Common myeloid progenitor, CD34-positive (primary cell): ENCODE measurements around the gene NRG2.

Experiments used
- CTCF ChIA-PET: fragments of 350-600 bp; sonication (Branson Sonifier 250); formaldehyde crosslinking; loops from one replicate; lab custom pipeline; 2021; ENCODE audit warnings: antibody characterized with exemption; lab: Charles Lee
- POLR2A ChIA-PET: fragments of 350-600 bp; sonication (Branson Sonifier 250); formaldehyde crosslinking; loops from one replicate; lab custom pipeline; 2021; ENCODE audit warnings: antibody characterized with exemption; lab: Charles Lee
- DNase-seq, 3 donors: peaks; one replicate each; pipeline versions ENCODE4 v3.0.0 to v3.0.0-alpha.2; 2013
- H3K27ac ChIP-seq, 2 experiments: 1 replicate in 1 of 2; 2 replicates in 1 of 2; pipeline ENCODE4 v1.7.0; 2013; ENCODE audit warnings: inconsistent platforms in 2 of 2, low read length in 2 of 2, mild to moderate bottlenecking in 2 of 2, low read depth in 1 of 2, moderate library complexity in 1 of 2; ENCODE audit not compliant: severe bottlenecking in 2 of 2, insufficient read depth in 1 of 2, poor library complexity in 1 of 2
- H3K27me3 ChIP-seq, 5 experiments: replicated peaks in 2 of 5; 1 replicate in 3 of 5; 2 replicates in 2 of 5; pipeline versions ENCODE4 v1.6.1 to v1.7.0; 2013; ENCODE audit warnings: low read length in 4 of 5, mild to moderate bottlenecking in 2 of 5, moderate library complexity in 2 of 5, inconsistent platforms in 1 of 5; ENCODE audit not compliant: insufficient read depth in 5 of 5, control insufficient read depth in 4 of 5
- H3K36me3 ChIP-seq, 4 experiments: 1 replicate in 2 of 4; 2 replicates in 2 of 4; pipeline versions ENCODE4 v1.6.1 to v1.7.0; 2013; ENCODE audit warnings: low read length in 3 of 4, control low read depth in 1 of 4, mild to moderate bottlenecking in 1 of 4; ENCODE audit not compliant: control insufficient read depth in 4 of 4, insufficient read depth in 4 of 4
- H3K4me1 ChIP-seq, 4 experiments: 1 replicate in 3 of 4; 2 replicates in 1 of 4; pipeline versions ENCODE4 v1.6.1 to v1.7.1; 2013; ENCODE audit warnings: low read length in 3 of 4, mild to moderate bottlenecking in 3 of 4, control low read depth in 1 of 4, inconsistent platforms in 1 of 4, moderate library complexity in 1 of 4; ENCODE audit not compliant: control insufficient read depth in 4 of 4, insufficient read depth in 4 of 4; ENCODE audit errors: control extremely low read depth in 1 of 4
- H3K4me3 ChIP-seq, 7 experiments: 1 replicate in 4 of 7; 2 replicates in 3 of 7; pipeline versions ENCODE4 v1.5.1 to v1.7.0; 2013; ENCODE audit warnings: mild to moderate bottlenecking in 7 of 7, low read length in 6 of 7, moderate library complexity in 6 of 7, inconsistent platforms in 2 of 7, low read depth in 2 of 7, control low read depth in 1 of 7; ENCODE audit not compliant: insufficient read depth in 4 of 7, control insufficient read depth in 1 of 7; ENCODE audit errors: extremely low read depth in 1 of 7
- H3K9me3 ChIP-seq, 5 experiments: 1 replicate in 4 of 5; 2 replicates in 1 of 5; pipeline versions ENCODE4 v1.6.1 to v1.7.1; 2013; ENCODE audit warnings: low read length in 4 of 5, mild to moderate bottlenecking in 2 of 5, inconsistent platforms in 1 of 5, low read depth in 1 of 5, moderate library complexity in 1 of 5; ENCODE audit not compliant: control insufficient read depth in 4 of 5, insufficient read depth in 2 of 5; ENCODE audit errors: control extremely low read depth in 1 of 5
- WGBS: methylation state at CpG from one replicate; pipeline ENCODE4 v1.1.5; 2013; ENCODE audit not compliant: insufficient coverage; 5-methylcytosine and 5-hydroxymethylcytosine counted together

The NRG2 gene

DNA sequence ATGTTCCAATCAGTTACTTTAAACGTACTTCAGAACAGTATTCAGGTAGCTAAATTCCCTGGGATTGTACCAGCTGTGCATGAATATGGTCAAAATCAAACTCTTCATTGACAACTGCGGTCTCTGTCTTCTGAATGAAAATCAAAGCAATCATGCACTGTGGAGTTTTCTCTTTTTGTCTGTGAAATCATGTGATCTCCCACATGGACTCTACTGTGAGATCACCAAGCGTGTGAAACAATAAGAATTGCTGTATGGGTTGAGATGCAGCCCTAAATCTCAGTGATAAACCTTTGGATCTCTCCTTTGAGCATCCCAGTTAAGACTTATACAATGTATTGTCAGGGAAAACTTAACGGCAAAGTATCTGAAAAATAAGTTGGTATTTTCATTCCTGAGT lies 6.1 kb downstream of the NRG2 start:
- ChIA-PET CTCF (no interaction called here), POLR2A (no interaction called here)
- H3K27ac ChIP-seq = no peak overlapping the region
- peaks cover 9 to 32% (median 24%) of the 10 kb centered on the region in 5 experiments for H3K27me3 ChIP-seq
- no peak for DNase-seq
- H3K9me3 ChIP-seq = peaks cover 0 to 3% (median 0%) of the 10 kb centered on the region in 5 experiments
- H3K36me3 ChIP-seq = no peaks in the 10 kb centered on the region
- peaks cover 0 to 10% (median 5%) of the 10 kb centered on the region in 4 experiments for H3K4me1 ChIP-seq
- 94% methylated on average over 3 of the region's 4 CpGs for WGBS
- no peak overlapping the region for H3K4me3 ChIP-seq

DNA sequence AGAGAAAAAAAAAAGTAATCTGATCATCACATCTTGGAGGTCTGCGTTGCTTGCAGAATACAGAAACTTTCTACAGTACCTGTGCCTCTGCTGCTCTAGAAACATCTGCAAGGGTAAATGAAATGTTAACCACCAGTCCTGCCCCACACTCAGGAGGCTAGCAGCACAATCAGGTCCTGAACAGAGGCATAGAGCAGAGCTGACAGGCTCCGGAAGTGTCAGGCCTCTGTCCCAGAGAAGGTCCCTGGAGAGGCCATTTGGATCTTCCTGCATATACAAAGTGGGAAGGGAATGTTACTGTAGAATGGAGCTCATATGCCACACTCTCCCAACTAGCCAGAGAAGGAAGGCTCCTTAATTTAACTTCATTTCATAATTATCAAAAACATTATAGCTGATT lies 7.2 kb downstream of the NRG2 start:
- ChIA-PET CTCF (no interaction called here), POLR2A (interaction anchor here (0.6 kb wide), 1 partner anchor 60 kb away, joined by 3 read pairs; no protein-coding TSS in a partner anchor)
- peaks cover 0 to 3% (median 0%) of the 10 kb centered on the region in 5 experiments for H3K9me3 ChIP-seq
- H3K4me3 ChIP-seq = no peak overlapping the region
- no peak for DNase-seq
- peaks cover 5 to 23% (median 21%) of the 10 kb centered on the region in 5 experiments for H3K27me3 ChIP-seq
- H3K36me3 ChIP-seq = no peaks in the 10 kb centered on the region
- 85% methylated on average over 1 of the region's 2 CpGs for WGBS
- peaks cover 0 to 5% (median 2%) of the 10 kb centered on the region in 4 experiments for H3K4me1 ChIP-seq
- no peak overlapping the region for H3K27ac ChIP-seq

DNA sequence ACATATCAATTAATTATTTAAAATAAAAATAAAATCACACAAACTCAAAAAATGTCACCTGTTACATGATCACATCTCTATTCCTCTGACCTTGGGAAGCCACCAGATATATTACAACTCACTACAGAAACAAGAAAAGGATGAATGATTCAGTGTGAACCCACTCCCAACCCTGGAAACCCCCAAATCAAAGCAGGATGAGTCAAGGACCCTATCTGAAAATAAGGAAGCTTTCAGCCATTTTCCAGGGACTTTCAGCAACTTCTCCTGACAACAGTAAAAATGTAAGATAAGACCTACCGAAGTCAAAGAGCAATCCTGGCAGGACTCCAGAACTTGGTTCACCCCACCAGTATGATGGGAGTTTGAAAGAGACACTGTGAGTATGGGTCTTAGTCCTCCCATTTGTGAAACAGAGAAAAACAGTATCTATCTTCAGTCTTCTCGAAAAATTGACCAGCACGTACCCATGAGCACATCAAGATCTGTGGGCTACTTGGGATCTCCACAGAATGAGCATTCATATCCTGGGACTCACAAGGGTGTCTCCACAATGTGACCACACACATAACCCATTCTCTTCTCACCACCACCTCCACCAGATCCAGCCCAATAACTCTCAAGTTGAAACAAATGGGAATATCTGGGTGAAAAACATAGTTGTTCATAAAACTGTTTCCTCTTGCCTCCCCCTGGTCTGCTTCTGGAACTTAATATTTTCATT lies 9.9 kb downstream of the NRG2 start:
- ChIA-PET CTCF (interaction anchor here (0.6 kb wide), 1 partner anchor 83 kb away, joined by 3 read pairs; no protein-coding TSS in a partner anchor), POLR2A (no interaction called here)
- no peak overlapping the region for H3K4me3 ChIP-seq
- DNase-seq = no peak
- peaks cover 0 to 1% (median 0%) of the 10 kb centered on the region in 4 experiments for H3K4me1 ChIP-seq
- H3K9me3 ChIP-seq = peaks cover 0 to 3% (median 0%) of the 10 kb centered on the region in 5 experiments
- H3K27ac ChIP-seq = no peak overlapping the region
- peaks cover 4 to 23% (median 13%) of the 10 kb centered on the region in 5 experiments for H3K27me3 ChIP-seq
- 93% methylated on average over 3 of the region's 3 CpGs for WGBS
- no peaks in the 10 kb centered on the region for H3K36me3 ChIP-seq

DNA sequence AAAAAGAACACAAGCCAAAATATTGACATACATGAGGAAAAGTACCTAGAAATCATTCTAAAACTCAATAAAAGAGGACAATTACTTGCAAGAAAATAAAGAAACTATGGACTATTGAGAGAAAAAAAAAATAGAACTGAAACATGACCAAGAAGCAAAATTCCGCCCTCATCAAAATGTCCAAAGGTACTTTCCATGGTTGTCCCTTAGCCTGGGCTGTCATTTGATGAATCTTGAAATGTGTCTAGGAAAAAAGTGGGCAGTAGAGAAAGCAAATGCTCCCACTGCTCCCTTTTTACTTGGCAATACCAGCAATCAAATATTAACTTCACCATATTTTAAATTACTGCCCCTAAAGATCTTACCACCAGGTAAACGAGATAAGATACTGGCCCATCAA lies 10.8 kb downstream of the NRG2 start:
- Histone ChIP-seq H3K9me3 (peaks cover 0 to 3% (median 0%) of the 10 kb centered on the region in 5 experiments), H3K36me3 (no peaks in the 10 kb centered on the region), H3K4me3 (no peak overlapping the region), H3K4me1 (no peaks in the 10 kb centered on the region), H3K27me3 (peaks cover 4 to 23% (median 15%) of the 10 kb centered on the region in 5 experiments), H3K27ac (no peak overlapping the region)
- DNase-seq = no peak
- no CpG with 5 or more reads among the region's 2 CpGs for WGBS
- CTCF ChIA-PET = interaction anchor here (1.2 kb wide), 1 partner anchor 16 kb away, joined by 3 read pairs; no protein-coding TSS in a partner anchor
- POLR2A ChIA-PET = no interaction called here

DNA sequence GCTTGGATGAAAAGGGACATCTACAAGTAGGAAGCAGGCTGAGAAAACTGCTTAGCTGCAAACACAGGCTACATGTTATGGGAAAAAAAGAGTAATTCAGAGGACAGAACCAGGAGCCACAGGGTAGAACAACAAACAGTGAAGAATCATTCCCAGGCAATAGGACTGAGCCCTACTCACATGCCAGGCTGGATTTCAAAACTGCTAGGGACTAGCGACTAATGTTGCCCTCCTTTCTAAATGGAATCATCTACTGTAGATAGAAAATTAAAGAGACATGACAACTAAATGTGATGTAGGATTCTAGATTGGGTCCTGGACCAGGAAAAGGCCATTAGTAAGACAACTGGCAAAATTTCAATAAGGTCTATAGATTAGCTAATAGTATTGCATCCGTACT lies 15.3 kb downstream of the NRG2 start:
- no CpG with 5 or more reads among the region's 2 CpGs for WGBS
- POLR2A ChIA-PET = no interaction called here
- Histone ChIP-seq H3K4me1 (no peaks in the 10 kb centered on the region), H3K27ac (no peak overlapping the region), H3K36me3 (no peaks in the 10 kb centered on the region), H3K4me3 (no peak overlapping the region), H3K27me3 (peaks cover 2 to 23% (median 17%) of the 10 kb centered on the region in 5 experiments), H3K9me3 (peaks cover 0 to 5% (median 0%) of the 10 kb centered on the region in 5 experiments)
- CTCF ChIA-PET = no interaction called here
- no peak for DNase-seq

DNA sequence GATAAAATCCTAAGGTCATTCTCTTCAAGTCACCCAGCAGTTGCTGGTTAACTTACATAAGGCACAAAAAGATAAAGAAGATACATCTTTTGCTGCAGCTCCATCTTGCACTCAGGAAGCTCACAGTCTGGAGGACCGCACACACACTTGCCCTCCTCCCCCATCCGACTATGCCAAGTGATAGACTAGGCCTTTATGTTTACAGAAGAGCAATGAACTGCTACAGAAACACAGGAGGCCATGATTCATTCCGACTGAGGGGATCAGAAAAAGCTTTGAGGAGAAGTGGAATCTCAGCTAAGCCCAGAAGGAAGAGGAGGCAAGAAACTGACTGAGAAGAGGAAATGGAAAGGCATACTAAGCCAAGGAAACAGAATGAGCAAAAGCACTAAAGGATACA lies 17.4 kb downstream of the NRG2 start:
- WGBS = 98% methylated on average over 3 of the region's 3 CpGs
- POLR2A ChIA-PET = no interaction called here
- Histone ChIP-seq H3K4me1 (no peaks in the 10 kb centered on the region), H3K27me3 (peaks cover 0 to 29% (median 24%) of the 10 kb centered on the region in 5 experiments), H3K4me3 (no peak overlapping the region), H3K27ac (no peak overlapping the region), H3K36me3 (no peaks in the 10 kb centered on the region), H3K9me3 (peaks cover 0 to 5% (median 0%) of the 10 kb centered on the region in 5 experiments)
- no peak for DNase-seq
- CTCF ChIA-PET = interaction anchor here (0.9 to 1.4 kb wide), 4 partner anchors 10 to 133 kb away, joined by 3 to 4 read pairs (median 3); no protein-coding TSS in a partner anchor

DNA sequence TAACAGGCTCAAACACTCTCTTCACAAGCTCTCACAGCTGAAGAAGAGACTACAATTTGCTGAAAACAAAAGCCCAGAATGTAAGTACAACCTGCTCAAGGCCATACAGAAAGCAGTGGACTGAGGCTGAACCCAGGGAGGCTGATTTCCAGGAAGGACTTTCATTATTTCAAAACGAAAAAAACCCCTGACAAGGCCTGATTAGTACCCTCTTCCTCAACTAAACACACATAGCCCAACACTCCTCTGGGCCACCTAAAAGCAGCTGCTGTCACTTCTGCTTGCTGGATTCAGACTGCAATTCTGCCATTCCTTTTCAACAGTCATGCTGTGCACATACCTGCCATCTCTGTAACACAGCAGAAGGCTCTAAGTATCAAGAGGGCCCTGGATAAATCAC lies 18.2 kb downstream of the NRG2 start:
- Histone ChIP-seq H3K27ac (no peak overlapping the region), H3K4me1 (no peaks in the 10 kb centered on the region), H3K27me3 (peaks cover 0 to 32% (median 26%) of the 10 kb centered on the region in 5 experiments), H3K36me3 (no peaks in the 10 kb centered on the region), H3K9me3 (peaks cover 0 to 5% (median 0%) of the 10 kb centered on the region in 5 experiments), H3K4me3 (no peak overlapping the region)
- DNase-seq = no peak
- ChIA-PET CTCF (no interaction called here), POLR2A (no interaction called here)
- WGBS = 18% methylated on average over 1 of the region's 1 CpG
